ENCODE results near the gene CNTN4.
"Not testable (repeated sequence)": the region's sequence is repeated elsewhere in the genome, so short reads cannot be mapped to it uniquely, and the experiment has no call there.

CNTN4 gene

DNA sequence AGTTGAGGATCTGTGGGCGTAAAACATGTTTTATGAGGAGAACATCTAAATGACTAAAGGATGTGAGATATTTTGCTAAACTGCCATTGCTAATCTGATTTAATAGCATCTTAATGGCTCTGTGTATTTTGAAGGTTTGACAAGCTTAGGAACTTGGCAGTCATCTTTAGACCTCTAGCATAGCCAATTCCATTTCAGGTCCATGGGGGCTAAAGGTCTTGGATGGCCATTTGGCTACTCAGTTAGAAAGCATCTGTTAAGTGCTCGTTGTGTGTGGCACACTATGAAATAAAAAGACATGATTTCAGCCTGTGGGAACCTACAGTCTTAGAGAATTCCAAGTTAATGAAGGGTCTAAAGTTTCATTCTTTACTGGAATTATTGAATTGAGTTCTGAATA, 775.3 kb downstream of the CNTN4 start:
- no peak for DNase-seq

DNA sequence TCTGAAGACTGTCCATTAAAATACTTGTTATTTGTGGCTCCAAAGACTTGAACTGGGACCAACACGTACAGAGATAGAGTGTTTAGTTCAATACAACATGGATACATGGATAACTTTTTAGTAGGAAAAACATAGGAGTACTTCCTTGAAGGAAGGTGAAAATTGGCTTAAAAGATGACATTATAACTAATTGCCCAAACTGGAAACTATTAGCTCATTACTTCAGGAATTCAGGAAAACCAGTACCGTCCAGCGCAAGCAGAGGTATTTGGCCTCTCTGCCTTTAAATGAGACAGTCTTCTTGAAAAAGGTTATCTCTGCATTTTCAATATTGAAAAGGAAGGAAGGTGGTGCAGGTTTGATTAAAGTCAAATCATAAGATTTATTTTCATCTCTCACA, 777.0 kb downstream of the CNTN4 start:
- DNase-seq: no peak

GRCh38 chr3:2876362-2876761, 777.7 kb downstream of the CNTN4 start:
- DNase-seq: no peak

DNA sequence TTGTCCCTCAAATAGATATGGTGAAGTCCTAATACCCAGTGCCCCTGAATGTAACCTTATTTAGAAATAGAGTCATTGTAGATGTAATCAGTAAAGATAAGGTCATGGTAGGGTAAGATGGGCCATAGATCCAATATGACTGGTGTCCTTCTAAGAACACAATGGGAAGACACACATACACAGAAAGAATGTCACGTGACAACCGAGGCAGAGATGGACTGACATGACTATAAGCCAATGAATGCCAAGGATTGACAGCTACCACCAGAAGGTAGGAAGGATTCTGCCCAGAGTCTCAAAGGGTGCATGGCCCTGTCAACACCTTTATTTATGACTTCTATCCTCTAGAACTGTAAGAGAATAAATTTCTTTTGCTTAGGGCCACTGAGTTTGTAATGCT, 780.4 kb downstream of the CNTN4 start:
- no peak for DNase-seq

DNA sequence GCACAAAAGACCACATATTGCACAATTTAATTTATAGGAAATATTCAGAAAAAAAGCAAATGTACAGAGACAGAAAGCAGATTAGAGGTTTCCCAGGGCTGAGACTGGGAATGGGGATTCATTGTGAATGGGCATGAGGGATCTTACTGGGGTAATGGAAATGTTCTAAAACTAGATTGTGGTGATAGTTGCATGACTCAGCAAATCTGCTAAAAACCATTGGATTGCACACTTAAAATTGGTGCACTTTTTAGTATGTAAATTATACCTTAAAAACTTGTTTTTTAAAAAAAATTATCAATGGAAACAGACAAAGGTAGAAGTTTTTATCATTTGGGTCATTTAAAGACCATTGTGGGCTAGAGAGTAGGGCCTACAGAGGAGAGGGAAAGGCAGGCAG, 780.9 kb downstream of the CNTN4 start:
- no peak for DNase-seq

GRCh38 chr3:2880218-2880756, 781.6 kb downstream of the CNTN4 start:
- DNase-seq: no peak

- DNase-seq: no peak
These were observed 784.6 kb downstream of the CNTN4 start for GRCh38 chr3:2883283-2883682.

- DNase-seq: no peak
These were observed 789.9 kb downstream of the CNTN4 start for GRCh38 chr3:2888592-2888991.

- DNase-seq: no peak
These were observed 791.1 kb downstream of the CNTN4 start for GRCh38 chr3:2889736-2890135.

GRCh38 chr3:2896308-2896939, 797.8 kb downstream of the CNTN4 start:
- DNase-seq: no peak

- DNase-seq: no peak
These were observed 799.2 kb downstream of the CNTN4 start for GRCh38 chr3:2897821-2898220.

DNA sequence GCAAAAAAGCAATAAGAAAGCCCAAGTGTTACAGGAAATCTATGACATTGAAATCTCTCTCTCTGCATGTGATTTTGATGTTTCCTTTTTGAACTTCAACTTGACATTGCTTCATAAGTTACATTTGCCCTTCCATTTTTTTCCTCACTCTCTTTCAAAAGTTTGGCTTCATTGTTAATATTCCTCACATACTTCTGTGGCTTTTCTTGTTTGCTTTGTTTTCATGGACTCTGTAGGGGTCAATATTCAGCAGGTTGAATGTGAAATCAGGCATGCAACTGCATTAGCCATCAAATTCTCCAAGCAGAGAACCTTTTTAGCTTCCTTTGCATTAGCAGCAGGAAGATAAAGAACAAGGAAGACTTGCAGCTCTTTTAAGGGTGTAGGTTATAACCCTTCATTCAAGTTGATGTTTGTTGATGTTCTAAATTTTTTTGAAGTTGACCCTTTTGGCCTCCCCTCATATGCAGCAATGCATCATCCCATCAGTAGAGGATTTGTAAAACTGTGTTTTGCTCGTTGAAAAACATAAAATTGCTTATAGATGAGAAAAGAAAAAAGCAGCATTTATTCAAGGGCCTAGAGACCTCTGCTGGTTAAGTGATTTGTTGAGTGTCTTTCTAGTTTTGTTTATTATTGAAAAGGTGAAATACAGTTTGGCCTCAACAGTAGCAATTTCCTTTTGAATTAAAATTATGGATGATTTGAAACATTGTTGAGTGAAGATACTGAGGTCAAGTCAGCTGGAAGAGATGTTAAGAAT, 800.1 kb downstream of the CNTN4 start:
- DNase-seq: no peak

DNA sequence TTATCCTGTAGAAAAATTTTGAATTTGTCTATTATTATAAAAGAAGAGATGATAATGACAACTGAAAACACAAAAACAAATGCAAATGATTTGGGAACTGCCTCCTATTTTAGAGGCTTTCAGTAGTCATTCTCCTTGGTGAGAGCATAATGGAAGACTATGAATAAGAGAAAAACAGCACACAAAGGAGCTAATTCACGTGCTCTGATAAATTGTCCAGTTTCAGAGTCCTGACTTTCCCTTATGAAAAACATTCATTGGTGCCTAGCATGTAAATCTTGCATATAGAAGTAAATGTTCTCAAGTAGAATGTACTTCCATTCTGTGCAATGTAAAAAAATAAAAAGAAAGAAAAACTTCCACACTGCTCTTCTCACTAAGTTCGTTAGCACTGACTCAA, 805.4 kb downstream of the CNTN4 start:
- DNase-seq: no peak

DNA sequence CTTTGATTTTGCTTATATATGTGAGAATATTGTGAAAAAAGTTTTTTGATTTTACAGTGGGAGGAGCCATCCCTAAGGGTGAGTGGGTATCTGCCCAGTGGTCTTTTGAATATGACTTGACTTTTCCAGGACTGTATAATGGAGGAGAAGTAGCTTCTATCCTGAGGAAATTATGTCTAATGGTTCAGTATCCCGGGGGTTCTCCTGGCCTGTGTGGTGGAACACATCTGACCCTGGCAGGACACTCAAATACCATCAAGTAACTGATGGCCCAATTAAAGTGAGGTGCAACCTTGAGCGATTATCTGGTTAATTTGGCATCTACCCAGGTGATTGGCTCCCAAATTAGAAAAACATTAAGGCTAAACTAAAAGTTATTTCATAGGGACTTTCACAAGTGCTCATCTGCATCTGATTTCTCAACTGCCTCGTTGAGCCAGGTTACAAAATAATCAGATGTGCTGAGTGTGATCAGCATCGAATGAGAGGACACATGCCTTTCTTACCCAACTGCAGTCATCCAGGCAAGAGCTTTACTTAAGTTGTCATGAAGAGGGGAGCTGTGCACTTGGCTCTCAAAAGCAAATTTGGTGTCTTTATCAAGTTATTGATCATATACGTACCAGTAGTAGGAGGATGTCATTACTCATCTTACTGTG, 810.2 kb downstream of the CNTN4 start:
- DNase-seq: no peak

DNA sequence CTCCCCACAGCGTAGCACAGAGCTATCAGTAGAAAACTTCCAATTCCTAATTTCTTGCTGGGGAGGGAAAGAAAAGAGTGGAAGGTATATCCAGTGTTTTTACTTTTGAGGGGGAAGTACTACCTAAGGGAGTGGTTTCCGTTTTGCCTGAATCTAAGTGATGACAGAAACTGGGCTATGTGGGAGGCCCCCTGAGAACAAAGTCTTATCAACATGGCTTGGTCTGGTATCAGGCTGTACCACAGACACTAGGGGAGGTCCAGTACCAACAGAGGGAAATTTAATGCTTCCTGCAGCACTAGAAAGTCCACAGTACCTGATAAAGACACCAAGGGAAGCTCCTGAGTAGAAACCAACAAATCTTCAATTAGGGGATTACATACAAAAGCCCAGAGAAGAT, 812.3 kb downstream of the CNTN4 start:
- DNase-seq: no peak

GRCh38 chr3:2915826-2916225, 817.2 kb downstream of the CNTN4 start:
- no peak for DNase-seq

DNA sequence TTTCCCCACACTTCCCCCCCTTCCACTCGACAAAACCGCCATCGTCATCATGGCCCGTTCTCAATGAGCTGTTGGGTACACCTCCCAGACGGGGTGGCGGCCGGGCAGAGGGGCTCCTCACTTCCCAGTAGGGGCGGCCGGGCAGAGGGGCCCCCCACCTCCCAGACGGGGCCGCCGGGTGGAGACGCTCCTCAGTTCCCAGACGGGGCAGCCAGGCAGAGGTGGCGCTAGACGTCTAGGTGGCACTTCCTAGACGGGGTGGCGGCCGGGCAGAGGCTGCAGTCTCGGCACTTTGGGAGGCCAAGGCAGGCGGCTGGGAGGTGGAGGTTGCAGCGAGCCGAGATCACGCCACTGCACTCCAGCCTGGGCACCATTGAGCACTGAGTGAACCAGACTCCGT, 818.0 kb downstream of the CNTN4 start:
- DNase-seq: not testable (repeated sequence)

DNA sequence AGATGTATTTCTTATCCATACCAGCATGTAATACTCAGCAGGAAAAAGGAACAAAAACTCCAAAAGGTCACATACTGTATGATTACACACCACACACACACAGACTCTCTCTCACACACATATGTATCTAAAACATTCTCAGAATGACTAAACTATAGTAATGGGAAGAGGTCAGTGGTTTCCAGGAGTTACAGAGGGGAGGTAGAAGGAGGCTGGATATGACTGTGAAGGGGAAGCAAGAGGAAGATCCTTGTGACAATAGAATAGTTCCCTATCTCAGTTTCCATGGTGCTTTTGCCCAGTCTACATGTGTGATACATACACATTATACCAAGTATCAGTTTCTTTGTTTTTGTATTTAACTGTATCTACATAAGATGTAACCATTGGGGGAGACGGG, 821.4 kb downstream of the CNTN4 start:
- no peak for DNase-seq

GRCh38 chr3:2921452-2921851, 822.8 kb downstream of the CNTN4 start:
- DNase-seq: no peak

- peak; percentile 13 for DNase-seq
These were observed 823.2 kb downstream of the CNTN4 start for GRCh38 chr3:2921903-2922302.

GRCh38 chr3:2923390-2923789, 824.7 kb downstream of the CNTN4 start:
- DNase-seq: no peak

DNA sequence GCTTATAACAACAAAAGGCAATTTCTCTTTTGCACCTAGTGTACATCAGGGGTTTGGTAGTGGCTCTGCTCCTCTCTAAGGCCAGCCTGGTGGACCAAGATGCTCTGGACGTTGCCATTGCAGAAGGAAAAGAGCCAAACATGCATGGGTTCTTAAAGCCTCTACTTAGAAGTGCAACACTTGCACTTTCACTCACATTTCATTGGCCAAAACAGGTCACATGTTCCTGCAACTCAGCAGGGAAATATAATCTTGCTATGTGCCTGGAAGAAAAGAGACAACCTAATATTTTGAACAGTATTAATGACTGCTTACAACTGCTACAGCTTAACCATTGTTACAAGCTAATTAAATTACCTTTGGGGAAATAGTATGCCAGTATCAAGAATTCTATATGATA, 828.6 kb downstream of the CNTN4 start:
- no peak for DNase-seq

GRCh38 chr3:2929574-2929973, 830.9 kb downstream of the CNTN4 start:
- no peak for DNase-seq

DNA sequence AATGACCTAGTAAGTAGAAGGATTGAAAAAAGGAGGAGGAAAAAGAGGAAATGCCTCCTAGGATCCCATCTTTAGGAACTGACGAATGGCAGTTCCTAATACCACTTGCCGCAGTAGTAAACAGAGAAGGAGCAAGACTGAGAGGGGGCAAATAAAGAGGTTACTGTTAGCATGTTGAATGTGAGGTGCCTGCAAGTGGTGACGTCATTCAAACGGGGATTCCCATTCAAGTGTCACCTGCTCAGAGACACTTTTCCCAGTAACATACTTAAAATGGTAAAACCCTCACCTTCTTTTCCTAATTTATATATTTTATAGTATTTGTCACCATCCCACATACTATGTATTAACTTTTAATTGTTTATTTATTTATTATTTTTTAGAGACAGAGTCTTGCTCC, 832.6 kb downstream of the CNTN4 start:
- DNase-seq: no peak

All from NCI-H1694 (cell line).